IPS-20b (cell line): Measurements from ENCODE around the gene CASP14.
"Not testable (repeated sequence)": the region's sequence is repeated elsewhere in the genome, so short reads cannot be mapped to it uniquely, and the experiment has no call there.

Experiments
- H3K27ac ChIP-seq: one replicate; pipeline ENCODE4 v1.5.1; 2013; ENCODE audit warnings: low read length
- H3K27me3 ChIP-seq: 2 replicates; pipeline ENCODE4 v1.6.1; 2013; ENCODE audit warnings: mild to moderate bottlenecking, low read length, inconsistent platforms; ENCODE audit not compliant: insufficient read depth
- H3K36me3 ChIP-seq: 2 replicates; pipeline ENCODE4 v1.6.1; 2013; ENCODE audit warnings: low read depth, mild to moderate bottlenecking, inconsistent platforms, low read length, moderate library complexity; ENCODE audit not compliant: insufficient read depth
- H3K4me1 ChIP-seq: 2 replicates; pipeline ENCODE4 v1.6.1; 2013; ENCODE audit warnings: mild to moderate bottlenecking, control low read depth, inconsistent platforms, low read length, moderate library complexity; ENCODE audit not compliant: insufficient read depth
- H3K4me3 ChIP-seq: 2 replicates; pipeline ENCODE4 v1.5.1; 2013; ENCODE audit warnings: mild to moderate bottlenecking, low read length, inconsistent platforms
- H3K9ac ChIP-seq: 2 replicates; pipeline ENCODE4 v1.6.1; 2013; ENCODE audit warnings: low read depth, mild to moderate bottlenecking, inconsistent platforms, low read length, moderate library complexity
- H3K9me3 ChIP-seq: 2 replicates; pipeline ENCODE4 v1.6.1; 2013; ENCODE audit warnings: mild to moderate bottlenecking, low read depth, low read length, inconsistent platforms; ENCODE audit not compliant: insufficient read depth

CASP14 gene

DNA sequence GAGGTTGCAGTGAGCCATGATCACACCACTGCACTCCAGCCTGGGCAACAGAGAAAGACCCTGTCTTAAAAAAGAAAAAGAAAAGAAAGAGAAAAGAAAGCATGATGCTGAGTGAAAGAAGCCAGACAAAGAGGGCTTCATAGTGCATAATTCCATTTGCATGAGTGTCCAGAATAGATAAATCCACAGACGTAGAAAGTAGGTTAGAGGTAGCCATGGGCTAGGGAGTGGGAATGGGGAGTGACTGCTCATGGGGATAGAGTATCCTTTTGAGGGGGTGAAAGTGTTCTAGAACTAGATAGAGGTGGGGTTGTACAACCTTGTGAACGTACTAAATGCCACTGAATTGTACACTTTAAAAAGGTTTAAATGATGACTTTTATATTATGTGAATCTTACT lies 25.1 kb downstream of the CASP14 start:
- no peaks in the 10 kb centered on the region for H3K4me1 ChIP-seq
- no peak overlapping the region for H3K9ac ChIP-seq
- no peak overlapping the region for H3K4me3 ChIP-seq
- no peak overlapping the region for H3K27ac ChIP-seq
- no peaks in the 10 kb centered on the region for H3K36me3 ChIP-seq
- no peaks in the 10 kb centered on the region for H3K27me3 ChIP-seq
- no peaks in the 10 kb centered on the region for H3K9me3 ChIP-seq

DNA sequence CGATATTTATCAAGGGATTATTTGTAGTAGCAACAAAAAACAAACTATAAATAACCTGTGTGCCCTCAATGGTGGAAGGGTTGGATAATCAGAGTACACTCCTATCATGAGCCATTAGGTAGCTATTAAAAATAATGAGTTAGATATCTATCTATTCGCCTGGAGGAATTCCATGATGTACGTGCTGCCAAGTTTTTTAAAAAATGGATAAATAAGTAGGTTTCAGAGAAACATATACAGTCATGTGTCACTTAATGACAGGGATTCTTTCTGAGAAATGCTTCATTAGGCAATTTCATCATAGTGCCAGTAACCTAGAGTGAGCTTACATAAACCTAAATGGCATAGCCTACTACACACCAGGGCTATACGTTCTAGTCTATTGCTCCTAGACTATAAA lies 26.5 kb downstream of the CASP14 start:
- no peaks in the 10 kb centered on the region for H3K27me3 ChIP-seq
- H3K4me3 ChIP-seq: no peak overlapping the region
- no peaks in the 10 kb centered on the region for H3K36me3 ChIP-seq
- H3K27ac ChIP-seq: no peak overlapping the region
- H3K9ac ChIP-seq: no peak overlapping the region
- no peaks in the 10 kb centered on the region for H3K9me3 ChIP-seq
- H3K4me1 ChIP-seq: no peaks in the 10 kb centered on the region

DNA sequence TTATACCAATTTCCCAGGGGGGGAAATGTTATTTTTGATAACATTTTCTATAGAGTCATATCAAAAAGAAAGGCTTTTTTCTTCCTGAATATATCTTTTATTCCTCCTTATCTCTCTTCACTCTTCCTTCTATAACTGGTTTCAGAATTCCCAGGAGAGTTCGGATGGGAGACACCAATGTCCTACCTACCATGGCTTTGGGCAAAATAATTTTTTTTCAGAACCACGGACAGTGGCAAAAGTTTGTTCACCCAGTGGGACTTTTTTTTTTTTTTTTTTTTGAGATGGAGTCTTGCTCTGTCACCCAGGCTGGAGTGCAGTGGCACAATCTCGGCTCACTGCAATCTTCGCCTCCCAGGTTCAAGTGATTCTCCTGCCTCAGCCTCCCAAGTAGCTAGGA lies 30.7 kb downstream of the CASP14 start:
- not testable (repeated sequence) for H3K27ac ChIP-seq, H3K9ac ChIP-seq, H3K36me3 ChIP-seq, H3K9me3 ChIP-seq, H3K27me3 ChIP-seq, H3K4me3 ChIP-seq, H3K4me1 ChIP-seq

GRCh38 chr19:15081911-15082310 lies 32.6 kb downstream of the CASP14 start, which contains the start of gene OR1I1:
Gene OR1I1, plus strand, starts transcription at chr19:15082211. Its CDS starts 4,855 bp downstream, at chr19:15087066.
- Histone ChIP-seq H3K9me3 (no peaks in the 10 kb centered on the region), H3K9ac (no peak within 1 kb of the TSS), H3K27me3 (peaks cover 10% of the 10 kb centered on the region; the same call in 1 of the 2 replicates), H3K36me3 (no peaks in the 10 kb centered on the region), H3K4me3 (no peak within 1 kb of the TSS), H3K27ac (no peak within 1 kb of the TSS), H3K4me1 (no peaks in the 10 kb centered on the region)

- Histone ChIP-seq H3K9me3 (no peaks in the 10 kb centered on the region), H3K4me3 (no peak overlapping the region), H3K9ac (no peak overlapping the region), H3K27me3 (peaks cover 27% of the 10 kb centered on the region), H3K36me3 (no peaks in the 10 kb centered on the region), H3K4me1 (no peaks in the 10 kb centered on the region), H3K27ac (no peak overlapping the region)
Measured at GRCh38 chr19:15087182-15087581, 37.9 kb downstream of the CASP14 start.

GRCh38 chr19:15091918-15092753 lies 42.9 kb downstream of the CASP14 start:
- H3K4me1 ChIP-seq: no peaks in the 10 kb centered on the region
- H3K9ac ChIP-seq: no peak overlapping the region
- H3K9me3 ChIP-seq: no peaks in the 10 kb centered on the region
- no peak overlapping the region for H3K4me3 ChIP-seq
- H3K27me3 ChIP-seq: peaks cover 14% of the 10 kb centered on the region
- H3K36me3 ChIP-seq: no peaks in the 10 kb centered on the region
- H3K27ac ChIP-seq: no peak overlapping the region

DNA sequence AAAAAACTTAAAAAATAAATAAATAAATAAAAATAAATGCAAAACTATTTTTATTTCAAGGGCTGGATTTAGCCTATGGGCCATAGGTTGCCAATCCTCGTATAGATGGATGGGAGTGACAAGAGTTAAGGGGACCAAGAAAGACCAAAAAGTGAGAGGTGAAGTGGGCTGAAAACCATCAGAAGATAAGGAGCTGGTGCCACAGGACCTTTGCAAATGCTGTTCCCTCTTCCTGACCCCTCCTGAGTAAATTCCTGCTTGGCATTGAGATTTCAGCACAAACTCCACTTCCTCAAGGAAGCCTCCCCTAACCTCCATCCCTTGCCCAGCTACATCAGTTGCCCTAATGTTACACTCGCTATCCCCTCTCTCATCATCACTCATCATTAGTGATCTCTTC lies 43.7 kb downstream of the CASP14 start:
- Histone ChIP-seq H3K9me3 (no peaks in the 10 kb centered on the region), H3K4me3 (no peak overlapping the region), H3K4me1 (no peaks in the 10 kb centered on the region), H3K27me3 (peaks cover 5% of the 10 kb centered on the region), H3K27ac (no peak overlapping the region), H3K9ac (no peak overlapping the region), H3K36me3 (no peaks in the 10 kb centered on the region)

DNA sequence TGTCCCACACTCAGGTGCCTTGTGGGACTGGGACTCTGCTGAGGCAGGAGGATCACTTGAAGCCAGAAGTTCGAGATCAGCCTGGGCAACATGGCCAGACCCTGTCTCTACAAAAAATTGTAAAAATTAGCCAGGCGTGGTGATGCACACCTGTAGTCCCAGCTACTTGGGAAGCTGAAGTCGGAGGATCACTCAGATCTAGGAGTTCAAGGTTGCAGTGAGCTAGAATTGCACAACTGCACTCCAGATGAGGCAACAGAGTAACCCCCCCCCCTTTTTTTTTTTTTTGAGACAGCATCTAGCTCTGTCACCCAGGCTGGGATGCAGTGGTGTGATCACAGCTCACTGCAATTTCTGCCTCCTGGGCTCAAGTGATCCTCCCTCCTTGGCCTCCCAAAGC lies 46.9 kb downstream of the CASP14 start:
- H3K36me3 ChIP-seq: no peaks in the 10 kb centered on the region
- H3K27me3 ChIP-seq: no peaks in the 10 kb centered on the region
- no peak overlapping the region for H3K27ac ChIP-seq
- no peak overlapping the region for H3K4me3 ChIP-seq
- H3K9ac ChIP-seq: no peak overlapping the region
- H3K4me1 ChIP-seq: no peaks in the 10 kb centered on the region
- H3K9me3 ChIP-seq: no peaks in the 10 kb centered on the region

DNA sequence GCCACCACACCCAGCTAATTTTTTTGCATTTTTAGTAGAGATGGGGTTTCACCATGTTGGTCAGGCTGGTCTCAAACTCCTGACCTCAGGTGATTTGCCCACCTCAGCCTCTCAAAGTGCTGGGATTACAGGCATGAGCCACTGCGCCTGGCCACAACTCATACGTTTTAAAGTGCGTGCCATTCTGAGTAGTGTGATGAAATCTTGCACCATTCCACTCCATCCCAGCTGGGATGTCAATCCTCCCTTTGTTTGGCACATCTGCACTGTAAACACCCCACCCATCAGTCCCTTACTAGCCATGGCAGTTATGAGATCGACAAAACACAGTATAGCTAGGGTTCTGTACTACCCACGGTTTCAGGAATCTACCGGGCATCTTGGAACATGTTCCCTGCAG lies 48.7 kb downstream of the CASP14 start:
- H3K9ac ChIP-seq, H3K27me3 ChIP-seq, H3K27ac ChIP-seq: not testable (repeated sequence)

GRCh38 chr19:15098460-15098859 lies 49.2 kb downstream of the CASP14 start:
- Histone ChIP-seq H3K4me1 (no peaks in the 10 kb centered on the region), H3K4me3 (no peak overlapping the region), H3K27ac (no peak overlapping the region), H3K27me3 (no peaks in the 10 kb centered on the region), H3K36me3 (no peaks in the 10 kb centered on the region), H3K9ac (no peak overlapping the region), H3K9me3 (peaks cover 2% of the 10 kb centered on the region; the same call in 1 of the 2 replicates)

More for the DNA sequence above, 48.7 kb downstream of the CASP14 start:
- H3K4me3 ChIP-seq, H3K9me3 ChIP-seq, H3K4me1 ChIP-seq, H3K36me3 ChIP-seq: not testable (repeated sequence)

- Histone ChIP-seq H3K9ac (no peak overlapping the region), H3K36me3 (no peaks in the 10 kb centered on the region), H3K4me1 (no peaks in the 10 kb centered on the region), H3K27ac (no peak overlapping the region), H3K4me3 (no peak overlapping the region), H3K9me3 (peaks cover 5% of the 10 kb centered on the region; the same call in 1 of the 2 replicates), H3K27me3 (no peaks in the 10 kb centered on the region)
Measured at GRCh38 chr19:15099017-15099582, 49.8 kb downstream of the CASP14 start.

- Histone ChIP-seq H3K36me3 (no peaks in the 10 kb centered on the region), H3K27ac (no peak overlapping the region), H3K9ac (no peak overlapping the region), H3K27me3 (no peaks in the 10 kb centered on the region), H3K4me3 (no peak overlapping the region), H3K9me3 (peaks cover 9% of the 10 kb centered on the region; the same call in 1 of the 2 replicates), H3K4me1 (peaks cover 1% of the 10 kb centered on the region; the same call in 1 of the 2 replicates)
Measured at GRCh38 chr19:15101479-15102082, 52.3 kb downstream of the CASP14 start.
